AG10803 (cell line): ENCODE measurements around the gene C17orf114.

Experiments
- DNase-seq: peaks from one replicate; pipeline ENCODE4 v3.0.0; 2010; ENCODE audit warnings: low read depth
- H3K4me3 ChIP-seq: 2 replicates; pipeline ENCODE4 v1.5.1; 2011; ENCODE audit warnings: mild to moderate bottlenecking, low read length, control low read depth
- TF ChIP-seq, protein P1 (sequence below): conservative IDR thresholded peaks from 2 replicates; pipeline ENCODE4 v1.5.1; 2011; ENCODE audit warnings: mild to moderate bottlenecking, low read length, control low read depth, inconsistent platforms

Gene C17orf114

DNA sequence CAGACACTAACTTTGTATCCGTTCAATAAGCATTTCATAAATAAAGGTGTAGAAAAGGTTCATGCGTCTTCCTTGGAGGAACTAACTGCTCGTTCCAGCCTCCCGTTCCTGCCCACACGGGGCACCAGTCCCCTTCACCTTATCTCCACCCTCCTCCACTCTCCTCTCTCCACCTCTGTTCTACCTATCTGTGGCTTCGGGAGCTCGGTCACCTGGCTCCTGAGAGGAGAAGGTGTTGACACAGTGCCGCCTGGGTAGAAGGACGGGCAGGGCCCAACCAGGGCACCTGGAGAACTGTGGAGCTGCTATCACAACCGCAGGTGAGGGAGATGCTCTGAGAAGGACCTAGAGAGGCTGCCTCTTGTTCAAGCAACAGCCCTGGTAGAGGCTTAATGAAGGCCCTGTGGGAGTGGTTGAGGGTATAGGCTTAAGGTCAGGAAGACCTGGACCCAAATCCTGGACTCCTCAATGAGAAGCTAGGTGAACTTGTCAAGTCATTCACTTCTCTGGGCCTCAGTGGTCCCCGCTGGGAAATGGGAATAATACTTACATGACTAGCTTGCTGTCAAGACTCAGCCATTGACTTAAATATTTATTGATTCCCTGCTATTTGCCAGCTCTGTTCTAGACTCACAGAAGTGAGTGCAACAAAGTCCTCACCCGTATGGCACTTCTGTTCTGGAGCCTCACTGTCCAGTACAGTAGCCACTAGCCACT is 21.4 kb upstream of the C17orf114 start:
- H3K4me3 ChIP-seq, result no peak overlapping the region
- TF ChIP-seq, protein P1, sequence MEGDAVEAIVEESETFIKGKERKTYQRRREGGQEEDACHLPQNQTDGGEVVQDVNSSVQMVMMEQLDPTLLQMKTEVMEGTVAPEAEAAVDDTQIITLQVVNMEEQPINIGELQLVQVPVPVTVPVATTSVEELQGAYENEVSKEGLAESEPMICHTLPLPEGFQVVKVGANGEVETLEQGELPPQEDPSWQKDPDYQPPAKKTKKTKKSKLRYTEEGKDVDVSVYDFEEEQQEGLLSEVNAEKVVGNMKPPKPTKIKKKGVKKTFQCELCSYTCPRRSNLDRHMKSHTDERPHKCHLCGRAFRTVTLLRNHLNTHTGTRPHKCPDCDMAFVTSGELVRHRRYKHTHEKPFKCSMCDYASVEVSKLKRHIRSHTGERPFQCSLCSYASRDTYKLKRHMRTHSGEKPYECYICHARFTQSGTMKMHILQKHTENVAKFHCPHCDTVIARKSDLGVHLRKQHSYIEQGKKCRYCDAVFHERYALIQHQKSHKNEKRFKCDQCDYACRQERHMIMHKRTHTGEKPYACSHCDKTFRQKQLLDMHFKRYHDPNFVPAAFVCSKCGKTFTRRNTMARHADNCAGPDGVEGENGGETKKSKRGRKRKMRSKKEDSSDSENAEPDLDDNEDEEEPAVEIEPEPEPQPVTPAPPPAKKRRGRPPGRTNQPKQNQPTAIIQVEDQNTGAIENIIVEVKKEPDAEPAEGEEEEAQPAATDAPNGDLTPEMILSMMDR, result no peak
- DNase-seq, result no peak

DNA sequence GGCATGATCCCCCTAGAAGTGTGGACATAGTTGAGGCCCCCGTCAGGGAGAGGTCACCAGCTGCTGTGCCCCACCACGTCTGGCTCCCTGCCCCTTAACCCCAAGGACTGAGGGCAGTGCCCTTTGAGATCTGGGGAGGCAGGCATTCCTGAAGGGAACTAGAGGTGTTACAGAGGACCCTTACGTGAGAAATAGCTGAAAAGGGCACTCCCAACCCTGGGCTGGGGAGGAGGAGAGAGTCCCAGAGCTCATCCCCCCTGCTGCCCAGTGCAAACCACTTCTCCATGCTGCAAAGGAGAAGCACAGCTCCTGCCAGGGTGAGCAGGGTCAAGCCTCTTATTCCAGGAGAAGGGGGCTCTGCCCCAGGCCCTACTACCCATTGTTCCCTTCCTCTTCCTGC is 20.7 kb upstream of the C17orf114 start:
- DNase-seq, result no peak
- TF ChIP-seq, protein P1, result no peak

DNA sequence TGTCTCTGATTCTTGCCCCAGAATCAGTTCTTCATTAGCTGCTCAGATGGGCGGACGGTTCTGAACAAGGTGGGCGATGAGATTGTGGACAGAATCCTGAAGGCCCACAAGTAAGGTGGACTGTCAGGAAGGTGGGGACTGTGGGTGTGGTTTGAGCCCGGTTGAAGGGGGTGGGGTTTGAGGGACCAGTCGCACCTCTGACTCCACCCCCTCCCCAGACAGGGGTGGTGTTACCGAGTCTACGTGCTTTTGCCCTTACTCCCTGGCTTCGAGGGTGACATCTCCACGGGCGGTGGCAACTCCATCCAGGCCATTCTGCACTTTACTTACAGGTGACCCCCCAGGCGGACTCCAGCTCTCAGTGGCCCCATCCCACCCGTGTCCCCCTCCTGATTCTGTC is 16.1 kb upstream of the C17orf114 start:
- TF ChIP-seq, protein P1, result no peak
- no peak overlapping the region for H3K4me3 ChIP-seq
- DNase-seq, result no peak

More for the DNA sequence above, 20.7 kb upstream of the C17orf114 start:
- H3K4me3 ChIP-seq, result no peak overlapping the region

DNA sequence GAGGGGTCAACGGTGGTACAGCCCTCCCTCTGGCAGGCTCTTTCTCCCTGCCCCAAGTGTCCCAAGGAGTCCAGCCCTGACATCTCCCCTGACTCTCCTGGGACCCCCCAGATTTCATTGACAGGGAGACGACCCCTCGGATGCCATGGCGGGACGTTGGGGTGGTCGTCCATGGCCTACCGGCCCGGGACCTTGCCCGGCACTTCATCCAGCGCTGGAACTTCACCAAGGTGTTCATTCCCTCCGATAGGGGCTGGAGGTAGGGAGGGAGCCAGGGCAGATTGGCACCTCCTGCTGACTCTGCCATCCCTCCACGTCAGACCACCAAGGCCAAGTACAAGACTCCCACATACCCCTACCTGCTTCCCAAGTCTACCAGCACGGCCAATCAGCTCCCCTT is 14.7 kb upstream of the C17orf114 start:
- TF ChIP-seq, protein P1, result no peak
- DNase-seq, result no peak
- H3K4me3 ChIP-seq, result no peak overlapping the region

DNA sequence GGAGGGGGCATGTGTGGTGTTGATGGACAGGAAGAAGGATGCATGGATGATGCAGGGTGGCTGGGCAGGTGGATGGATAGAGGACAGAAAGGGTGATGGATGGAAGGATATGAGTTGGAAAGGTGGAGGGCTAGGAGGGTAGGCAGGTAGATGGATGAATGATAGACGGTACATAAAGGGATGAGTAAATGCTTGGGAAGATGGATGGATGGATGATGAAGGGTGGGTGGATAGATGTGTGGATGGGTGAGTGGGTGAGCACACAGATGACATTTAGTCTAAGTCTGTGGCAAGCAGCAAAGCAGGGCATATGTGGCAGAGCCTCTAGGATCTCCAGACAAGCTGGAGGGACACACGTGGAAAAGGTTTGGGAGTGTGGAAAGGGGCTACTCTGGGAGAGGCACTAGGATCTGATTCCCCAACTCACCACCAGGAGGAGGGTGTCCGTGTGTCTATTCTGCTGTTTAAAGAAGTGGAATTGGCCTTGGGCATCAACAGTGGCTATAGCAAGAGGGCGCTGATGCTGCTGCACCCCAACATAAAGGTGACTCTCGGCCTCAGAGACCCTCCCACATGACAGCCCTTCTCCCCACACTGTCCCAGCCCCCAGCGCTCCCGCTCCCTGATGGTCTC is 13.0 kb upstream of the C17orf114 start:
- no peak for DNase-seq
- H3K4me3 ChIP-seq, result no peak overlapping the region
- TF ChIP-seq, protein P1, result peak; percentile 35

DNA sequence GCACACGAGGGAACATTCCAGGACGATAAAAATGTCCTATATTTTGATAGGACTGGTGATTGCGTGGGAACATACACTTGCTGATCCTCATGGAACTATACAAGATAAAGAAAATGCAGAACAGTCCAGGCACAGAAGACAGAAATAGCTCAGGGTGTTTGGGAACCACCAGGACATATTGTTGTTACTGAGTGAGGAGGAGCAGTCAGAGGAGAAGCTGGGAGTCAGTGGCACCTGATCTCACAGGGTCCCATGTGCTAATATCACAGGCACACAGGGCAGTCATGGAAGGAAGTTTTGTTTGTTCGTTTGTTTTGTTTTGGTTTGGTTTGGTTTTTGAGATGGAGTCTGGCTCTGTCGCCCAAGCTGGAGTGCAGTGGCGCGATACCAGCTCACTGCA is 10.6 kb upstream of the C17orf114 start:
- H3K4me3 ChIP-seq, result no peak overlapping the region
- no peak for DNase-seq
- TF ChIP-seq, protein P1, result no peak

DNA sequence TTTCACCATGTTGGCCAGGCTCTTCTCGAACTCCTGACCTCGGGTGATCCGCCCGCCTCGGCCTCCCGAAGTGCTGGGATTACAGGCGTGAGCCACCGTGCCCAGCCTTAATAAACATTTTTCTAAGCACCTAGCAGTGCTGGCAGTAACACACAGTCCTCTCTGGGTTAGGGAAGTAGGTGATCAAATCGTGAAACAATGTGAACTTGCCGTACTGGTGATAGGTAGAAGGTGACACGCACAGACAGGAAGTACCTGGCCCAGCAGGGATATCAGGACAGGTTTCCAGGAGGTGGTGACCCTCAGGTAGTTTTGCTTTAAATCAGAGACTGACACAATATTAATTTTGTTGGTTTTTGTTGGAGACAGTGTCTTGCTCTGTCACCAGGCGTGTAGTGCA is 9.3 kb upstream of the C17orf114 start:
- H3K4me3 ChIP-seq, result no peak overlapping the region
- TF ChIP-seq, protein P1, result no peak
- no peak for DNase-seq
